LNCAP (cell line): Measurements from ENCODE around the gene BLOC1S1.

Source experiments
- TF ChIP-seq, protein P1 (sequence below): fragments of 450-650 bp; IDR thresholded peaks from 2 replicates; pipeline ENCODE4 v1.5.1; 2017; ENCODE audit warnings: mild to moderate bottlenecking

Gene BLOC1S1

DNA sequence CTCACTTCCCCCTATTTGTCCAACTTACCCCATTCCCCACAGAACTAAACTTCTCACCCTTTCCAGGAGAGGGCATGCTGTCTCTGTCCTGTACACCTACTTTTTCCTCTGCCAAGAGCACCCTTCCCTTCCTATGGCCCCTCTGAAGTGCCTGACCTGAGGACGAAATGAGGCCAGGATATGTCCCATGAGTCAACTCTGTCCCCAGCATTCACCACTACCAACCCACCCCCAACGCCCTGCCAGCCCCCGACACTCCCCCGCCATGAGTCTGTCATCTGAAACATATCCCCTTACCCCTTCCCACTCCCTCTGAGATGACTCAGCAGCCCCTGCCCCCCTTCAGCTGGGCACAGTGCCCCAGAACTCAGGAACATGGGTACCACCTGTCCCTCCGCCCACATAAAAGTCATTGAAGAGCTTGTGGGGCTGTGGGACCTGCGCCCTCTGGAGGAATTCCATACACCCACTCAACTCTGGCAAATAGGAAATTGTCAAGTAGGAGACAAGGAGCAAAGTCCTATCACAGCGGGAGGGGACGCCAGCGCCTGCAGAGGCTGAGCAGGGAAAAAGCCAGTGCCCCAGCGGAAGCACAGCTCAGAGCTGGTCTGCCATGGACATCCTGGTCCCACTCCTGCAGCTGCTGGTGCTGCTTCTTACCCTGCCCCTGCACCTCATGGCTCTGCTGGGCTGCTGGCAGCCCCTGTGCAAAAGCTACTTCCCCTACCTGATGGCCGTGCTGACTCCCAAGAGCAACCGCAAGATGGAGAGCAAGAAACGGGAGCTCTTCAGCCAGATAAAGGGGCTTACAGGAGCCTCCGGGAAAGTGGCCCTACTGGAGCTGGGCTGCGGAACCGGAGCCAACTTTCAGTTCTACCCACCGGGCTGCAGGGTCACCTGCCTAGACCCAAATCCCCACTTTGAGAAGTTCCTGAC, 34.4 kb upstream of the BLOC1S1 start:
- TF ChIP-seq, protein P1, sequence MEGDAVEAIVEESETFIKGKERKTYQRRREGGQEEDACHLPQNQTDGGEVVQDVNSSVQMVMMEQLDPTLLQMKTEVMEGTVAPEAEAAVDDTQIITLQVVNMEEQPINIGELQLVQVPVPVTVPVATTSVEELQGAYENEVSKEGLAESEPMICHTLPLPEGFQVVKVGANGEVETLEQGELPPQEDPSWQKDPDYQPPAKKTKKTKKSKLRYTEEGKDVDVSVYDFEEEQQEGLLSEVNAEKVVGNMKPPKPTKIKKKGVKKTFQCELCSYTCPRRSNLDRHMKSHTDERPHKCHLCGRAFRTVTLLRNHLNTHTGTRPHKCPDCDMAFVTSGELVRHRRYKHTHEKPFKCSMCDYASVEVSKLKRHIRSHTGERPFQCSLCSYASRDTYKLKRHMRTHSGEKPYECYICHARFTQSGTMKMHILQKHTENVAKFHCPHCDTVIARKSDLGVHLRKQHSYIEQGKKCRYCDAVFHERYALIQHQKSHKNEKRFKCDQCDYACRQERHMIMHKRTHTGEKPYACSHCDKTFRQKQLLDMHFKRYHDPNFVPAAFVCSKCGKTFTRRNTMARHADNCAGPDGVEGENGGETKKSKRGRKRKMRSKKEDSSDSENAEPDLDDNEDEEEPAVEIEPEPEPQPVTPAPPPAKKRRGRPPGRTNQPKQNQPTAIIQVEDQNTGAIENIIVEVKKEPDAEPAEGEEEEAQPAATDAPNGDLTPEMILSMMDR, result no peak; the same call in 1 of the 2 replicates

DNA sequence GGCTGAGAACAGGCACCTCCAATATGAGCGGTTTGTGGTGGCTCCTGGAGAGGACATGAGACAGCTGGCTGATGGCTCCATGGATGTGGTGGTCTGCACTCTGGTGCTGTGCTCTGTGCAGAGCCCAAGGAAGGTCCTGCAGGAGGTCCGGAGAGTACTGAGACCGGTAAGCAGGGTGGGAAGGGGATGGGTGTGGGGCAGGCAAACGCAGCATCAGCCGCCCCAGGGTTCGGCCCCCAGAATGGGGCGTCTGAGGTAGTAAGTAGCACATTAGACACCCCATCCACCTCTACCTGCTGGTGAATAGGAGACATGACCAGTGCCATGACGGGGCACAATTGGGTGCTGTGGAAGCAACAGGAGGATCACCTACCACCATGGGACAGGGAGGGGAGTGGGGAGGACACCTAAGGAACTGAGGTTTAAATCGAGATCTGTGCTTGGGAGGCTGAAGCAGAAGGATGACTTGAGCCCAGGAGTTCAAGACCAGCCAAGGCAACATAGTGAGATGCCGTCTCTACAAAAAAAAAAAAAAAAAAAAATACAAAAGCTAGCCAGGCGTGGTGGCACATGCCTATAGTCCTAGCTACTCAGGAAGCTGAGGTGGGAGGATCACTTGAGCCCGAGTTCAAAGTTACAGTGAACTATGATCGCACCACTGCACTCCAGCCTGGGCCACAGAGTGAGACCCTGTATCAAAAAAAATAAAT, 33.6 kb upstream of the BLOC1S1 start:
- TF ChIP-seq, protein P1, result no peak

DNA sequence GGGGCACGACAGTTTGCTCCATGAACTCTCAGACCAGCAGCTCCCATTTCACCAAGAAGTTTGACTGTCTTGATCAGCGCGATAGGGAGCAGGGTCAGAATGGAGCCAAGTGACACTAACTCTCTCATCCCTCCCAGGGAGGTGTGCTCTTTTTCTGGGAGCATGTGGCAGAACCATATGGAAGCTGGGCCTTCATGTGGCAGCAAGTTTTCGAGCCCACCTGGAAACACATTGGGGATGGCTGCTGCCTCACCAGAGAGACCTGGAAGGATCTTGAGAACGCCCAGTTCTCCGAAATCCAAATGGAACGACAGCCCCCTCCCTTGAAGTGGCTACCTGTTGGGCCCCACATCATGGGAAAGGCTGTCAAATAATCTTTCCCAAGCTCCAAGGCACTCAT, 32.2 kb upstream of the BLOC1S1 start:
- TF ChIP-seq, protein P1, result no peak

DNA sequence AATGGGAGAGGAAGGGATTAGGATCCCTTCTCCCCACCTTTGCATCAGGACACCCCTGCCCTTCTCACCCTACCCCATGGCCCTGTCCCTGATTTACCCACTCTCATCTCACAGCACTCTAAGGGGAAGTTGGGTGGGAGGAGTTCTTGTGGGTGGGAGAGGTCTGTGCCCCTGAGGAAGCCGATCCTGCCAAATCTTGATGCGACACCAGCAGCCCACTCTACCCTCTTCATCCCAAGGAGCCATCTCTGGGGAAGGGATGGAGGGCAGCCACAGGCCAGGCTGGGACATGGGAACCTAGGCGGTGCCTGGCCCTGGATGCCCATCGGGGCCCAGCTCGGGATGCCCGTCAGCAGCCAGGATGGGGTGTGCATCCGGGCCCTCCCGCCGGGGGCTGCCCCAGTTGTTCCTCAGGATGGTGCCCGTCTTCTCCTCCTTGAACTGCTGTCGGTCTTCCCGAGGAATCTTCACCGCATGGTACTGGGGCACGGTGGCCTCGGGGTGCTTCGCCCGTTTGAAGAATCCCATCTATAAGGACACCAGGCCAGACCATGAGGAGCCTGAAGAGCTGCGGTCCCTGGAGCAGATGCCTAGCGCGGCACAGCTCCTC, 31.0 kb upstream of the BLOC1S1 start:
- TF ChIP-seq, protein P1, result no peak

DNA sequence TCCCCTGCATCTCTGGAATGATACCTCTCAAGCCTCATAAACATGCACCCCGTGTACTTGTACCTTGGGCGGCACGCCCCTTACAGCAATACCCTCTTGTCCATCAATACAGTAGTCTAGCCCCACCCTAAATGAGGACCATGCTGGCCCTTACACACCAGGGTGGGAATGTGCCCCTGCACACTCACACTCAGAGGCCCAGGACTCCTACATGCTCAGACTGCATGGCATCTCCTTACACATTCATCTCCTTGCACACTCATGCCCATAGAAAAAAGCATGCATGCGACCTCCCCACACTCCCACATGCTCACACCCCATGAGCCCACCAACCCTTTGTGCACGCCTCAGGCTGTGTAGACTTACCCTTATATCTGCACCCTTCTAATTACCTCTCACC, 30.2 kb upstream of the BLOC1S1 start:
- TF ChIP-seq, protein P1, result no peak

DNA sequence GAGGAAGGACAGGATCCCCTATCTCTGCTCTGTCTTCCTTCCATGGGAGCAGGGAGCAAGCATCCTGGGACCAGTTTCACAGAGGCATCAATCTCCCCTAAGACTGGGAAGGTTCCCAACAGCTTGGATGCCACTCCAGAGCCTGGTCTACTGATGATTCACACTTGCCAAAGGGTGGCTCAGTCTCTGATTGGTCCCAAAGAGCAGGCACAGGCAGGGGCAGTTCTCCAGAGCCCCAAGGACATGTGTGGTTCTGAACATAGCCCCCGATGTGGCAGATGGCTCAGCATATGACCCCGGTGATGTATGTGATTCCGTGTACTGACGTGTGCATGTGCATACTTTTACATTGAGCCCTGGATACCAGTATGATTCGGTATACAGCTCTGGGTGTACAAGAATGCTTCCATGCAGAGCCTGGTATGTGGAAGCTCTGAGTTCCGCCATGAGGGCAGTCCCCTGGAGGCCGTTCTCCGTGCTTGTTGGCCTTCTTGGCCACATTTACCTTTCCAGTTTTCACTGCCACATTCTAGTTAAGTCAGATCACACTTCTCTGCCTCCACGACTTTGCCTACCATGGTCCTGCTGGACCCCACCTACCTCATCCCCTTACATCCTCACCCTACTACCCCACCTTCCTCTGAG, 29.4 kb upstream of the BLOC1S1 start:
- TF ChIP-seq, protein P1, result no peak

DNA sequence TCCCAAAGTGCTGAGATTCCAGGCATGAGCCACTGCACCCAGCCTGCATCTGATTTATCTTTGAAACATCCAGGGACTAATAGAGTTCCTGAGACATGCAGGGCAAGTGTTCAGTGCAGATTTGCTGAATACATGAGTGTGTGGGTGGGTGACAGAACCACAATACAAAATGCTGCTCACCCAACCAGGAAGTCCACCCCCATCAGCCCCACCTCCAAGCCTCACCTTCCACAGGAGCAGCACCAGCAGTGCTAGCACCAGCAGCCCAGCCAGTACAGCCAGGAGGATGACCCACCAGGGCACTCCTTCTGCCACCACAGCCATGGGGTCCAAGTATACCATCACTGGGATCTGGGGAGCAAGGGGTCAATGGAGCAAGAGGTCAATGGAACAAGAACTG, 28.1 kb upstream of the BLOC1S1 start:
- TF ChIP-seq, protein P1, result no peak
